ENCODE results near the gene OLIG2.

GRCh38 chr21:33018707-33019465, 6.8 kb upstream of the OLIG2 start:
- TF ChIP-seq ESRRG (CRISPR knock-in tag; IDR thresholded peaks at IDR 0.05) (no peak), ZFP3 (CRISPR knock-in tag; IDR thresholded peaks at IDR 0.05) (no peak), CREB5 (CRISPR knock-in tag; IDR thresholded peaks at IDR 0.05; ENCODE audit: low read depth) (no peak), ZFP30 (CRISPR knock-in tag; IDR thresholded peaks at IDR 0.05) (no peak), SNAI2 (CRISPR knock-in tag; IDR thresholded peaks at IDR 0.05) (no peak), PPARA (CRISPR knock-in tag; IDR thresholded peaks at IDR 0.05; ENCODE audit: borderline replicate concordance) (no peak), TSHZ2 (CRISPR knock-in tag; IDR thresholded peaks at IDR 0.05) (no peak), ZC3H10 (CRISPR knock-in tag; IDR thresholded peaks at IDR 0.05) (no peak), RARB (CRISPR knock-in tag; IDR thresholded peaks at IDR 0.05) (no peak)
- TF ChIP-seq, protein P1, sequence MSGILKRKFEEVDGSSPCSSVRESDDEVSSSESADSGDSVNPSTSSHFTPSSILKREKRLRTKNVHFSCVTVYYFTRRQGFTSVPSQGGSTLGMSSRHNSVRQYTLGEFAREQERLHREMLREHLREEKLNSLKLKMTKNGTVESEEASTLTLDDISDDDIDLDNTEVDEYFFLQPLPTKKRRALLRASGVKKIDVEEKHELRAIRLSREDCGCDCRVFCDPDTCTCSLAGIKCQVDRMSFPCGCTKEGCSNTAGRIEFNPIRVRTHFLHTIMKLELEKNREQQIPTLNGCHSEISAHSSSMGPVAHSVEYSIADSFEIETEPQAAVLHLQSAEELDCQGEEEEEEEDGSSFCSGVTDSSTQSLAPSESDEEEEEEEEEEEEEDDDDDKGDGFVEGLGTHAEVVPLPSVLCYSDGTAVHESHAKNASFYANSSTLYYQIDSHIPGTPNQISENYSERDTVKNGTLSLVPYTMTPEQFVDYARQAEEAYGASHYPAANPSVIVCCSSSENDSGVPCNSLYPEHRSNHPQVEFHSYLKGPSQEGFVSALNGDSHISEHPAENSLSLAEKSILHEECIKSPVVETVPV (CRISPR knock-in tag; IDR thresholded peaks at IDR 0.05), result no peak
- TF ChIP-seq, protein P2, sequence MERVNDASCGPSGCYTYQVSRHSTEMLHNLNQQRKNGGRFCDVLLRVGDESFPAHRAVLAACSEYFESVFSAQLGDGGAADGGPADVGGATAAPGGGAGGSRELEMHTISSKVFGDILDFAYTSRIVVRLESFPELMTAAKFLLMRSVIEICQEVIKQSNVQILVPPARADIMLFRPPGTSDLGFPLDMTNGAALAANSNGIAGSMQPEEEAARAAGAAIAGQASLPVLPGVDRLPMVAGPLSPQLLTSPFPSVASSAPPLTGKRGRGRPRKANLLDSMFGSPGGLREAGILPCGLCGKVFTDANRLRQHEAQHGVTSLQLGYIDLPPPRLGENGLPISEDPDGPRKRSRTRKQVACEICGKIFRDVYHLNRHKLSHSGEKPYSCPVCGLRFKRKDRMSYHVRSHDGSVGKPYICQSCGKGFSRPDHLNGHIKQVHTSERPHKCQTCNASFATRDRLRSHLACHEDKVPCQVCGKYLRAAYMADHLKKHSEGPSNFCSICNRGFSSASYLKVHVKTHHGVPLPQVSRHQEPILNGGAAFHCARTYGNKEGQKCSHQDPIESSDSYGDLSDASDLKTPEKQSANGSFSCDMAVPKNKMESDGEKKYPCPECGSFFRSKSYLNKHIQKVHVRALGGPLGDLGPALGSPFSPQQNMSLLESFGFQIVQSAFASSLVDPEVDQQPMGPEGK (CRISPR knock-in tag; IDR thresholded peaks at IDR 0.05; ENCODE audit: borderline replicate concordance), result no peak
